GM18505 (cell line): Measurements from ENCODE around the gene PCP4L1.

ENCODE experiments used
- ATAC-seq: cut with Tn5 transposase; IDR thresholded peaks from one replicate; pipeline ENCODE4 v1.9.1; 2021; ENCODE audit not compliant: unreplicated experiment
- POLR2A ChIP-seq: IDR thresholded peaks from 4 replicates; pipeline ENCODE4 v1.6.1; 2011; ENCODE audit warnings: borderline replicate concordance; ENCODE audit not compliant: insufficient read depth, insufficient read length; ENCODE audit errors: extremely low read depth

PCP4L1 gene

DNA sequence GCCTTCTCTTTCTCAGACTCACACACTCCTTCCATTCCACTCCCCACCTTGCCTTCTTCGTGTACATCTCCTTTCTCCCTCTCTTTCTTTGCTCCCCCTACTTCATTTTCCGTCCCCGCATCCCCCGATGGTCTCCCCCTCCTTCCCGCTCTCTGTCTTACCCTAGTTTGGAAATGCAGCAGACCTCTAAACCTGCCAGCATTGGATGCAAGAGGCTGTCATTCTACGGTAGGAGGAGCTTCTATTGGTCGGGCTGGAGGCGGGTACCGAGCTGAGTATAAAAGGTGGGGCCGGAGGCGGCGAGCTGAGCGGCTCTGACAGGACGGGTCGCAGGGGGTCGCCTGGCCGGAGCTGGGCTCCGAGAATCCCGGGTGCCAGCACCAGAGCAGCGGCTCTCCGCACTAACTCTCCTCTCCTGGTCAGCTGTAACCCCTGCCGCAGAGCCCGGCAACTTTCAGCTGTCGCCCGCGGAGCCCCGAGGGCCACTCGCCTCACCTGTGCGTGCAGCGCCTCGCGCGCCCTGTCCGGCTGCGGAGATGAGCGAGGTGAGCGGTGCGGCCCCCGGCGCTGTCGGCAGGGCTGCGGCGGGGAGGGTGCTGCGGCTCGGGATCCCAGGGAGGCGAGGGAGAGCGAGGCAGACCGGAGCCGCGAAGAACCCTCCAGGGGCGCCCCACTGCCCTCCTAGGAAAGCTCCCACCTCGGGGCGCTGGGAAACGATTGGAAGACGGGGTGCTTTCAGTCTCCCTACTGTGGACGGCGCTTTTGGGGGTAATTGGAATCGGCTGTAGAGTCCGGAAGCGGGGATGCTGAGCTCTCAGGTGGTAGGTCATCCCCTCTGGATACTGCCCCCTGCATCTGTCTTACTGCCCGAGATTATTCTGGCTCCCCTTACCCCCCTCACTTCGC, at the start of gene PCP4L1:
Gene PCP4L1, plus strand, starts transcription at position 307 of the 906 bp plus-strand sequence. Its CDS starts 230 bp downstream, at position 537.
- peak; percentile 54 for ATAC-seq

GRCh38 chr1:161209790-161210409, 48.6 kb upstream of the PCP4L1 start:
- TF ChIP-seq POLR2A: no peak
- no peak for ATAC-seq

More for the DNA sequence above, at the start of gene PCP4L1:
- TF ChIP-seq POLR2A: no peak

- no peak for ATAC-seq
- TF ChIP-seq POLR2A: no peak
Observed at GRCh38 chr1:161214369-161214768, 44.2 kb upstream of the PCP4L1 start.

DNA sequence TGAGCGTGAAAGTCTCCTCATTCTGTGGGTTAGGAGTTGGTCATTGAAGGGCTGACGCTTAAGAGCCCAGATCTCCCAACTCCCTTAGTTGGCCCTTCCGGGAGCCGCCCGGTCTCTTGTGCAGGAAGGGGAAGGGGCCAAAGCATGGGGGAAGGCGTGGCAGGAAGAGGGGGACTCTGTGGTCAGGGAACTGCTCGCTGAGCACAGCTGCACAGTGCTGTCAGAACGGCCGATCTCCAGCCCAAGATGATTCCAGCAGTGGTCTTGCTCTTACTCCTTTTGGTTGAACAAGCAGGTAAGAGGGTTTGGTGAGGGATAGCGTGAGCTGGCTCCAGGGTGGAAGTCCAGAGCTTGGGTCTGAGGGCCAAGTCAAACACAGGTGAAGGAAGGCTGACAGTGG, 43.5 kb upstream of the PCP4L1 start, which contains the start of gene FCER1G:
Gene FCER1G, plus strand, starts transcription at position 220 of the 400 bp plus-strand sequence. Its CDS starts 27 bp downstream, at position 247.
- ATAC-seq: no peak
- TF ChIP-seq POLR2A: no peak

DNA sequence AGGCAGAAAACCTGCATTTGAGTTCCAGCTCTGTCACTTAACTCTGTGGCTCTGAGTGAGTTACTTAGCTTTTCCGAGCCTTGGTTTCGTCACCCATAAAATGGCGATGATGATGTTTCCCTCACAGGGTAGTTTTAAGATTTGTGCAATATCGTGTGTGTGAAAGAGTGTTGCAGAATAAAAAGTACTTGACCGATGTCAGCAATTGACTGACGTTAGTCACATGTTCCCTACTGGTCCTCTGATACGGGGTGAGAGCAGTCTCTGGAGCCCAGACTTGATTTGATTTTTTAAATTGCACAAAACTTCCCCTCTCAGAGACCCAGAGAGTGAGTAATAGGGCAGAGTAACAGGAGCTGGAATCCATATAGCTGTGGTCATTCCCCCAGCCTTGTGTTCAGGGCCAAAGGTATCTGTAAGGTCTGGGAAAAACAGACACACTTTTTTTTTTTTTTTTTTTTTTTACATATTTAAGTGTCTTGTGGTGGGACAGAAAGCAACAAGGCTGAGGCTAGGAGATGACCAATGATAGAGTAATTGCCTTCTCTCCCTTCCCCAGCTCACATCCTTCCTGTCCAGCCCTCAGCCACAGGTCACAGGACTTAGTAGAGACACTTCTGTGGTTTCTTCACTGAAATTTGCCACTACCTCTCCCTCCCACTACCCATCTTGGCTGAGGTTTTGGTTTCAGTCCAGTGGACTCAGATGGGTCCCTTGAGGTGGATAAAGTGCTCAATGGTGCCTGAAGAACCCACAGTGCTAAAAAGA, 41.4 kb upstream of the PCP4L1 start:
- ATAC-seq: peak; percentile 81
- no peak for TF ChIP-seq POLR2A

DNA sequence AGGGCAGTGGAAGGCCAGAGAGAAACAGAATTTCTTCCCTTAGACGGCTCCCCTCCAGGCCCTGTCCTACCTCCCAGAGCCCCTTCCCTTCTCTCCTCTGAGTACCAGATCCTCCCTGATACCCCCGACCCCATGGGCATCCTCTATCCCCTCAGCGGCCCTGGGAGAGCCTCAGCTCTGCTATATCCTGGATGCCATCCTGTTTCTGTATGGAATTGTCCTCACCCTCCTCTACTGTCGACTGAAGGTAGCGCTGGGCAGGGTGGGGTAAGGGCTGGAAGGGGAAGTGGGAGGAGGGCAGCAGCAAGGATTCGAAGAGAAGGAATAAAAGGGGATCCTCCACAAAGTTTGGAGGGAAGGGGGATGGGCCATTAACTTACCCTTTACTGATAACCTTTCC, 40.7 kb upstream of the PCP4L1 start:
- ATAC-seq: no peak
- TF ChIP-seq POLR2A: no peak

GRCh38 chr1:161218301-161219077, 40.1 kb upstream of the PCP4L1 start:
- TF ChIP-seq POLR2A: no peak
- no peak for ATAC-seq

DNA sequence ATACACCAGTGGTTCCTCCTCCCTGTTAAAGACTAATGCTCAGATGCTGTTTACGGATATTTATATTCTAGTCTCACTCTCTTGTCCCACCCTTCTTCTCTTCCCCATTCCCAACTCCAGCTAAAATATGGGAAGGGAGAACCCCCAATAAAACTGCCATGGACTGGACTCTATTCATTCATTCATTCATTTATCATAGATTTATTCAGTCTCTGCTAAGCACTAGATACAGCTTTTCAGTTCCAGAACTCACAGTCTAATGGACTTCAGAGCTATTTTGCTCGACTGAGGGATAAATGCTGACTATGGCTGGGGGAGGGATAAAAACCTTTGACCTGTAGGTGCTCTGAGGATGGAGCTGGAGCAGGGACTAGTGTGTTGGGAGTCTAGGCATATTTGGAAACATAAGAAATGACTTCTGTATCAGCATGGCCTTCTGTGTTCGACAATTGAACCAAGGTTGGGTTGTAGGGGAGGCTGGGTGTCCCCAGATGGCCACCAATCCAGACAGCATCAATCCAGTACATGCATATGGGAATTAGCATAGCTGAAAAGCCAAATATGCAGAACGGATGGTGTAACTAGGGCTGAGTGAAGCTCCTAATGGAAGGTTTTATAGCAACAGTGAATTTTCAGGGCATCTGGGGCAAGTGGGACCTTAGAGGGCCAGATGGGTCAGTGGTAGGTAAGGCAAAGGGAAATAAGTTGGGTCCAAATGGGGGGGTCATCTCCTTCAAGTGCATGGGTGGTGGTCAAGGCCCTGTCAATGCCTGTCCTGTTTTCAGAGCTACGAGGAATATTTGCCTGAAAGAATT, 39.3 kb upstream of the PCP4L1 start:
- TF ChIP-seq POLR2A: no peak
- ATAC-seq: no peak

DNA sequence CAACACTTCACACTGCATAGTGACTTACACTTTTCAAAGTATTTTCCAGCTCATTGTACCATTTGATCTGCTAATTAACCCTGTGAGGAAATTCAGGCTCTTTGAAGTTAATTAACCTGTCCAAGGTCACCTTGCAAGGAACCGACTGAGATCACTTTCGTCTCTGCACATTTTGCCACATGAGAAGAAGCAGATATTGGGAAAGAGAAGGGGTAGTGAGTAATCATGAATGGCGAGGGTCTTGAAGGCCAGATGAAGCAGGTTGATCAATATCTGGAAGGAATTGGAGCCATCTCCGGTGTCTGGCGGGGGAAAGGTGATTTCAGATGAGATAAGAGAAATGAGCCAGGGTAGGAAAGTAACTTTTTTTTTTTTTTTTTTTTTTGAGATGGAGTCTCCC, 38.5 kb upstream of the PCP4L1 start:
- no peak for ATAC-seq
- no peak for TF ChIP-seq POLR2A

DNA sequence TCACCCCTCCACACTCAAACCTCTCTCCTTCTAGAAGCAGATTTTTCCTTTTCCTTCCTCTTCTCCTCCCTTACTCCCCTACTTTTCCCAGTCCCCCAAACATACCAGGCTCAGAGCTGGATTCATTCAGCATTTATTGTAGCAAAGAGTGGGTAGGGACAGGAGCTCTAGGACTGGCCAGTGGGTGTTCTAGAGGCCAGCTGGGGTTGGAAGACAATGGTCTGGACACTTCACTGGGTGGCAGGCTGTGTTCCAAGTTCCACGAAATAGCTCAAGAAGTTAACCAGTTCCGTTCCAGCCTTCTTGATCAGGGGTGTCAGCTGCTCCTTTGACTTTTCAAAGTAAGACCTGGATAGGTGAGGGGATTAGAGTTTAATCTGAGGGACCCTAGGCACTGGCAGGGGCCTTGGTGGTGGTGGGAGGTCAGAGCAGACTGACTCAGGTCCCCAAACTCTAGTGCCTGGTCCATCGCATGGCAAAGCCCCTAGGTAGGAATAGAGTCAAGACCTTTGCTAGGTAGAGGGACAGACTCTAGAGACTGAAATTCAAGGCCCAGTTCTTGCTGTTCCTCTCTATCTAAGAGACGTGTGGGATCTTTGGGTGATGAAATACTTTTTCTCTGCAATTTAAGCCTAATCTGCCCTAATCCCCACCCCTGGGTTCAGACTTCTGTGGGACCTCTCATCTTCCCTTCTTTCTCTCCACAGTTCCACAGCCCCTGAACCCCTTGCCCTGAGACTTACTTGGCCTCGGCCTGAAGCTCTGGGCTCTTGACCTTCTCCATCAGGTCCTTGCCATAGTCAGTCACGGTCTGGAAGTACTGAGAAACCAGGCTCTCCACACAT, 36.1 kb upstream of the PCP4L1 start:
- no peak for ATAC-seq

More for the DNA sequence above, 36.1 kb upstream of the PCP4L1 start:
- no peak for TF ChIP-seq POLR2A
